A549 (cell line): ENCODE data around the gene KAT8. TPM values are rescaled to one million over a fixed set of nuclear protein-coding genes. Genes with fewer than 3 reads are reported as not detected.

Source experiments
- ATAC-seq, 2 experiments: fragments of 200-7000 bp in 1 of 2; fragments of >200 bp in 1 of 2; cut with Nextera tagmentation in 1 of 2; cut with Tn5 transposase in 1 of 2; 3 replicates each; pipeline versions ENCODE4 v1.8.0 to v1.9.1; 2018 to 2020; ENCODE audit warnings: mild to moderate bottlenecking in 1 of 2, moderate library complexity in 1 of 2
- CTCF ChIA-PET: fragments of 300-600 bp; sonication (Branson Sonifier 250); formaldehyde crosslinking; extraction: SDS; loops from one replicate; lab custom pipeline; 2021; ENCODE audit warnings: antibody characterized with exemption, inconsistent platforms; lab: Yijun Ruan, JAX
- POLR2A ChIA-PET: fragments of 350-600 bp; formaldehyde crosslinking; extraction: SDS; loops from one replicate; lab custom pipeline; 2021; ENCODE audit warnings: antibody characterized with exemption, inconsistent platforms; lab: Yijun Ruan, JAX
- DNase-seq, 2 experiments: peaks; one replicate each; pipeline versions ENCODE4 v3.0.0 to v3.0.0-alpha.2; 2011 to 2016; ENCODE audit warnings: low read depth in 1 of 2, low spot score in 1 of 2
- FAIRE-seq: peaks from 2 replicates; lab custom pipeline; 2011; peaks lifted over from hg19 to GRCh38; lab: Jason Lieb, UNC
- H3K27ac ChIP-seq, 2 experiments: fragments of >200 bp; sonication (Bioruptor Twin); formaldehyde crosslinking; 3 replicates each; pipeline ENCODE4 v1.5.1; 2016 to 2017
- H3K4me1 ChIP-seq: fragments of >200 bp; sonication (Bioruptor Twin); formaldehyde crosslinking; 3 replicates; pipeline ENCODE4 v1.6.1; 2016
- H3K4me2 ChIP-seq: fragments of >200 bp; sonication (Bioruptor Twin); formaldehyde crosslinking; 3 replicates; pipeline ENCODE4 v1.6.1; 2016
- H3K4me3 ChIP-seq: fragments of >200 bp; sonication (Bioruptor Twin); formaldehyde crosslinking; 3 replicates; pipeline ENCODE4 v1.5.1; 2016
- H3K9me3 ChIP-seq: fragments of >200 bp; sonication (Bioruptor Twin); formaldehyde crosslinking; 3 replicates; pipeline ENCODE4 v1.6.1; 2016
- CHD2 ChIP-seq: fragments of 150-350 bp; IDR thresholded peaks from 2 replicates; pipeline ENCODE4 v1.6.1; 2014; ENCODE audit warnings: low read length; ENCODE audit not compliant: partially characterized antibody
- CHD4 ChIP-seq: fragments of 200-600 bp; sonication (generic); IDR thresholded peaks from 2 replicates; pipeline ENCODE4 v1.6.1; 2016; ENCODE audit warnings: antibody characterized with exemption, mild to moderate bottlenecking, borderline replicate concordance
- ELK1 ChIP-seq: fragments of 150-350 bp; IDR thresholded peaks from 2 replicates; pipeline ENCODE4 v1.6.1; 2014; ENCODE audit warnings: low read depth, mild to moderate bottlenecking, low read length
- EP300 ChIP-seq, 2 experiments: fragments of >200 bp; sonication (Bioruptor Twin); formaldehyde crosslinking; IDR thresholded peaks; 2 replicates in 1 of 2; 3 replicates in 1 of 2; pipeline ENCODE4 v1.6.1; 2016 to 2017
- FOSL2 ChIP-seq, 2 experiments: fragments of 450-650 bp in 1 of 2; fragments of >200 bp in 1 of 2; sonication (Bioruptor Twin) in 1 of 2; formaldehyde crosslinking; IDR thresholded peaks; 2 replicates each; pipeline versions ENCODE4 v1.5.0 to v1.6.1; 2016 to 2020; ENCODE audit warnings: mild to moderate bottlenecking in 1 of 2, moderate library complexity in 1 of 2
- GATA3 ChIP-seq: IDR thresholded peaks from 2 replicates; pipeline ENCODE4 v1.6.1; 2012; ENCODE audit warnings: borderline replicate concordance
- HES2 ChIP-seq: fragments of >200 bp; sonication (Bioruptor Twin); formaldehyde crosslinking; IDR thresholded peaks from 2 replicates; pipeline ENCODE4 v1.6.1; 2016
- HMGXB4 ChIP-seq: fragments of 250-450 bp; sonication (Bioruptor Pico); IDR thresholded peaks from 2 replicates; pipeline ENCODE4 v1.5.0; 2021; ENCODE audit warnings: mild to moderate bottlenecking, moderate library complexity, borderline replicate concordance
- HOXA7 ChIP-seq: fragments of 250-450 bp; sonication (Bioruptor Pico); IDR thresholded peaks from 2 replicates; pipeline ENCODE4 v1.5.0; 2020; ENCODE audit warnings: mild to moderate bottlenecking, moderate library complexity
- HOXB13 ChIP-seq: fragments of 250-450 bp; sonication (Bioruptor Pico); IDR thresholded peaks from 2 replicates; pipeline ENCODE4 v1.5.0; 2020; ENCODE audit warnings: low read depth, mild to moderate bottlenecking, moderate library complexity
- HOXB5 ChIP-seq: fragments of 250-450 bp; sonication (Bioruptor Pico); IDR thresholded peaks from 2 replicates; pipeline ENCODE4 v1.5.0; 2020; ENCODE audit warnings: mild to moderate bottlenecking, moderate library complexity
- KDM5A ChIP-seq: fragments of 200-600 bp; sonication (generic); IDR thresholded peaks from 2 replicates; pipeline ENCODE4 v1.6.1; 2016; ENCODE audit warnings: antibody characterized with exemption, mild to moderate bottlenecking
- MYC ChIP-seq: IDR thresholded peaks from 2 replicates; pipeline ENCODE4 v1.6.1; 2012; ENCODE audit warnings: mild to moderate bottlenecking, inconsistent platforms, low read length, improper control_type of control experiment, borderline replicate concordance
- NPAS2 ChIP-seq: fragments of 250-450 bp; sonication (Bioruptor Pico); IDR thresholded peaks from 2 replicates; pipeline ENCODE4 v1.8.0; 2022; ENCODE audit warnings: mild to moderate bottlenecking, moderate library complexity, borderline replicate concordance
- NR3C1 ChIP-seq: fragments of >200 bp; sonication (Bioruptor Twin); formaldehyde crosslinking; IDR thresholded peaks from 3 replicates; pipeline ENCODE4 v1.6.1; 2017
- PBX3 ChIP-seq: IDR thresholded peaks from 2 replicates; pipeline ENCODE4 v1.6.1; 2012
- PHF8 ChIP-seq: fragments of 200-600 bp; sonication (generic); IDR thresholded peaks from 2 replicates; pipeline ENCODE4 v1.6.1; 2016; ENCODE audit warnings: low read depth, mild to moderate bottlenecking, antibody characterized with exemption, moderate library complexity, borderline replicate concordance
- POLR2A ChIP-seq: IDR thresholded peaks from 2 replicates; pipeline ENCODE4 v1.6.1; 2012; ENCODE audit warnings: mild to moderate bottlenecking, low read length
- POLR2AphosphoS2 ChIP-seq: conservative IDR thresholded peaks from 2 replicates; pipeline ENCODE4 v1.6.1; 2012; ENCODE audit warnings: low read length, improper control_type of control experiment, inconsistent platforms
- RAD21 ChIP-seq, 2 experiments: fragments of >200 bp in 1 of 2; sonication (Bioruptor Twin) in 1 of 2; formaldehyde crosslinking in 1 of 2; IDR thresholded peaks in 1 of 2; conservative IDR thresholded peaks in 1 of 2; 2 replicates in 1 of 2; 3 replicates in 1 of 2; pipeline ENCODE4 v1.6.1; 2012 to 2018; ENCODE audit warnings: inconsistent platforms in 1 of 2
- RARB ChIP-seq: fragments of 250-450 bp; sonication (Bioruptor Pico); IDR thresholded peaks from 2 replicates; pipeline ENCODE4 v1.8.0; 2021; ENCODE audit warnings: mild to moderate bottlenecking, moderate library complexity
- RFX5 ChIP-seq: fragments of 450-650 bp; IDR thresholded peaks from 2 replicates; pipeline ENCODE4 v1.7.1; 2014; ENCODE audit warnings: antibody characterized with exemption, mild to moderate bottlenecking, moderate library complexity
- SREBF2 ChIP-seq: fragments of 450-650 bp; IDR thresholded peaks from 2 replicates; pipeline ENCODE4 v1.6.1; 2014; ENCODE audit warnings: mild to moderate bottlenecking, moderate library complexity
- TFCP2L1 ChIP-seq: fragments of 250-450 bp; sonication (Bioruptor Pico); IDR thresholded peaks from 2 replicates; pipeline ENCODE4 v1.5.0; 2021; ENCODE audit warnings: mild to moderate bottlenecking
- ZFP36 ChIP-seq: fragments of 450-650 bp; IDR thresholded peaks from 2 replicates; pipeline ENCODE4 v1.6.1; 2014; ENCODE audit warnings: borderline replicate concordance; ENCODE audit not compliant: partially characterized antibody
- ZNF302 ChIP-seq: fragments of 250-450 bp; sonication (Bioruptor Pico); IDR thresholded peaks from 2 replicates; pipeline ENCODE4 v1.9.0; 2021; ENCODE audit warnings: inconsistent platforms, mild to moderate bottlenecking, moderate library complexity
- WGBS: methylation state at CpG from one replicate; pipeline ENCODE4 v1.1.6; 2017; ENCODE audit errors: missing lambda C conversion rate; 5-methylcytosine and 5-hydroxymethylcytosine counted together
- polyA plus RNA-seq, 4 experiments: library from polyadenylated mRNA; depleted of rRNA in 3 of 4; stranded (reverse); fragments of >200 nt; fragmentation: RNase III in 1 of 4; extraction: RNeasy Plus Mini Kit Qiagen cat#74134 plus additional on column Dnase treatment in 1 of 4; gene quantifications; 2 replicates in 3 of 4; 3 replicates in 1 of 4; pipeline ENCODE4 v1.2.3, GENCODE V29; 2011 to 2017
- TF ChIP-seq, protein P1 (sequence below): IDR thresholded peaks from 2 replicates; pipeline ENCODE4 v1.6.1; 2012; ENCODE audit warnings: low read depth, borderline replicate concordance
- TF ChIP-seq, protein P2 (sequence below): IDR thresholded peaks from 2 replicates; pipeline ENCODE4 v1.6.1; 2012

KAT8 gene
- polyA plus RNA-seq, 2 of the 4 experiments (the other 2 are of a cell fraction): 34.4 to 42.2 TPM

GRCh38 chr16:31092330-31092729 is 25.1 kb upstream of the KAT8 start:
- no peak for TF ChIP-seq KDM5A
- TF ChIP-seq POLR2A: no peak
- no peak for TF ChIP-seq MYC
- TF ChIP-seq ELK1: no peak
- TF ChIP-seq RFX5: no peak
- TF ChIP-seq TFCP2L1 (CRISPR knock-in tag): no peak
- TF ChIP-seq NPAS2 (CRISPR knock-in tag): no peak
- TF ChIP-seq, all 56 proteins: peak for 0
- ATAC-seq (no peak), FAIRE-seq (no peak), DNase-seq (no peak)
- Histone ChIP-seq H3K9me3 (no peaks in the 10 kb centered on the region), H3K4me3 (no peak overlapping the region), H3K27ac (no peak overlapping the region), H3K4me1 (peaks cover 11% of the 10 kb centered on the region; the same call in 2 of the 3 replicates), H3K4me2 (no peak overlapping the region)
- CTCF ChIA-PET: interaction anchor here (1.0 to 12.6 kb wide), 3 partner anchors 51 to 139 kb away, joined by 4 to 97 read pairs (median 5); partner anchors contain the start of gene HSD3B7
- WGBS: 94% methylated on average over 5 of the region's 5 CpGs
- POLR2A ChIA-PET: interaction anchor here (1.1 to 2.2 kb wide), 5 partner anchors 17 to 107 kb away, joined by 3 to 8 read pairs (median 7); partner anchors contain the start of genes HSD3B7, KAT8, ZNF646 and ZNF668

DNA sequence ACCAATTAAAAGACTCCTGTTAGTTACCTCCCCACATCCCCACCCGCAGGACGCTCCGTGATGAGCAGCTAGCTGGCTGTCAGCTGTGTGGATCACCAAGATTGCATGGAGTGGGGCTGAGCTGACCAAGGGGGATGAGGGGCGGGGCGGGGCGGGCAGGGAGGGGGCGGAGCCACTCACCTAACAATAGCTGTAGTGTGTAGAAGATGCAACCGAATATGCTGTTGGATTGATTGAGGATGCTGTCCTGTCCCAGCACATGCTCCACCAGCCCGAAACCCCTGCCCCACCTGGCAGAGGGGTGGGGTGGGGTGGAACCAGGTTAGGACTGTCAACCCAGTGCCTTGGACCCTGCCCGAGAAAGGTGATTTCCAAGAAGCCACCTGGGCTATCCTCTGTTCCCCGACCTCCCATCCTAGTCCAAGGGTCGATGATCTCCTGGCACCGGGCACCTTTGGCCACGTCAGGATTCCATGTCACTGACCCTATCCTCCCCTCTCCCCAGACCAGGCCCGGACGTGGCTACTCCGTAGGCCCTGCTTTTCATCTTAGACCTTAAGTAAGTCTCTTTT is 24.2 kb upstream of the KAT8 start:
- FAIRE-seq (no peak), ATAC-seq (peak in 1 of 2 experiments; percentile 10; a peak in 3 of 6 replicates), DNase-seq (peak in 1 of 2 experiments; percentile 31)
- POLR2A ChIA-PET: interaction anchor here (1.1 to 3.4 kb wide), 5 partner anchors 19 to 108 kb away, joined by 4 to 14 read pairs (median 7); partner anchors contain the start of genes HSD3B7, KAT8, ZNF646 and ZNF668
- TF ChIP-seq CHD2: no peak
- no peak for TF ChIP-seq HOXB5
- TF ChIP-seq SREBF2: no peak
- TF ChIP-seq KDM5A: no peak
- TF ChIP-seq HMGXB4: no peak
- no peak for TF ChIP-seq EP300 (IDR thresholded peaks at IDR 0.05)
- no peak for TF ChIP-seq ZNF302 (CRISPR knock-in tag)
- no peak for TF ChIP-seq ZFP36
- no peak for TF ChIP-seq FOSL2 (IDR thresholded peaks at IDR 0.05)
- TF ChIP-seq FOSL2 (CRISPR knock-in tag; IDR thresholded peaks at IDR 0.05): no peak
- TF ChIP-seq, protein P1, sequence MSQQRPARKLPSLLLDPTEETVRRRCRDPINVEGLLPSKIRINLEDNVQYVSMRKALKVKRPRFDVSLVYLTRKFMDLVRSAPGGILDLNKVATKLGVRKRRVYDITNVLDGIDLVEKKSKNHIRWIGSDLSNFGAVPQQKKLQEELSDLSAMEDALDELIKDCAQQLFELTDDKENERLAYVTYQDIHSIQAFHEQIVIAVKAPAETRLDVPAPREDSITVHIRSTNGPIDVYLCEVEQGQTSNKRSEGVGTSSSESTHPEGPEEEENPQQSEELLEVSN: no peak
- no peaks in the 10 kb centered on the region for H3K9me3 ChIP-seq
- H3K4me2 ChIP-seq: peak overlapping the region; percentile 98
- peak overlapping the region; percentile 83 for H3K4me3 ChIP-seq
- 57% methylated on average over 13 of the region's 17 CpGs for WGBS
- CTCF ChIA-PET: interaction anchor here (1.2 to 12.6 kb wide), 3 partner anchors 19 to 110 kb away, joined by 3 to 97 read pairs (median 11); partner anchors contain the start of genes HSD3B7, ZNF646 and ZNF668
- peak overlapping the region; percentile 82 to 89; a peak in 4 of 6 replicates for H3K27ac ChIP-seq
- peaks cover 11% of the 10 kb centered on the region; the same call in 2 of the 3 replicates for H3K4me1 ChIP-seq

- ATAC-seq (peak; percentile 23 to 55; a peak in 4 of 6 replicates), DNase-seq (no peak), FAIRE-seq (no peak)
- H3K4me1 ChIP-seq: peaks cover 11% of the 10 kb centered on the region; the same call in 2 of the 3 replicates
- no peaks in the 10 kb centered on the region for H3K9me3 ChIP-seq
- peak overlapping the region; percentile 83 for H3K4me3 ChIP-seq
- 1% methylated on average over 20 of the region's 20 CpGs for WGBS
- peak overlapping the region; percentile 82 to 89 for H3K27ac ChIP-seq
- peak overlapping the region; percentile 98 for H3K4me2 ChIP-seq
- ChIA-PET CTCF (interaction anchor here (0.6 to 12.6 kb wide), 4 partner anchors 20 to 138 kb away, joined by 3 to 97 read pairs (median 7); partner anchors contain the start of genes HSD3B7, ZNF646 and ZNF668), POLR2A (interaction anchor here (1.5 to 3.4 kb wide), 3 partner anchors 20 to 109 kb away, joined by 4 to 14 read pairs (median 7); partner anchors contain the start of genes HSD3B7, KAT8, ZNF646 and ZNF668)
- TF ChIP-seq, protein P2, sequence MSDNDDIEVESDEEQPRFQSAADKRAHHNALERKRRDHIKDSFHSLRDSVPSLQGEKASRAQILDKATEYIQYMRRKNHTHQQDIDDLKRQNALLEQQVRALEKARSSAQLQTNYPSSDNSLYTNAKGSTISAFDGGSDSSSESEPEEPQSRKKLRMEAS: no peak
- TF ChIP-seq HES2 (no peak), PBX3 (no peak), HOXB5 (no peak), CHD4 (no peak), HOXB13 (CRISPR knock-in tag) (no peak), GATA3 (no peak), PHF8 (no peak), NPAS2 (CRISPR knock-in tag) (no peak), HOXA7 (CRISPR knock-in tag) (no peak), RARB (CRISPR knock-in tag) (no peak), POLR2AphosphoS2 (no peak), NR3C1 (no peak), RAD21 (conservative IDR thresholded peaks at IDR 0.05 in 1 of 2, IDR thresholded peaks at IDR 0.05 in 1 of 2) (no peak), TFCP2L1 (CRISPR knock-in tag) (no peak)
These were observed 23.4 kb upstream of the KAT8 start for GRCh38 chr16:31094088-31094423.
